Measurements from ENCODE around the gene DPF3. TPM values are rescaled to one million over a fixed set of nuclear protein-coding genes. Genes with fewer than 3 reads are reported as not detected.

DPF3 gene
- total RNA-seq, 1 donor from 2014 or later = 1.3 TPM

- H3K27me3 Mint-ChIP-seq (ENCODE audit: low read depth) = peaks cover 10% of the 10 kb centered on the region
- no peaks in the 10 kb centered on the region for H3K9me3 Mint-ChIP-seq
- no peak for DNase-seq (ENCODE audit: low read depth, low spot score)
- TF ChIP-seq, protein P1, sequence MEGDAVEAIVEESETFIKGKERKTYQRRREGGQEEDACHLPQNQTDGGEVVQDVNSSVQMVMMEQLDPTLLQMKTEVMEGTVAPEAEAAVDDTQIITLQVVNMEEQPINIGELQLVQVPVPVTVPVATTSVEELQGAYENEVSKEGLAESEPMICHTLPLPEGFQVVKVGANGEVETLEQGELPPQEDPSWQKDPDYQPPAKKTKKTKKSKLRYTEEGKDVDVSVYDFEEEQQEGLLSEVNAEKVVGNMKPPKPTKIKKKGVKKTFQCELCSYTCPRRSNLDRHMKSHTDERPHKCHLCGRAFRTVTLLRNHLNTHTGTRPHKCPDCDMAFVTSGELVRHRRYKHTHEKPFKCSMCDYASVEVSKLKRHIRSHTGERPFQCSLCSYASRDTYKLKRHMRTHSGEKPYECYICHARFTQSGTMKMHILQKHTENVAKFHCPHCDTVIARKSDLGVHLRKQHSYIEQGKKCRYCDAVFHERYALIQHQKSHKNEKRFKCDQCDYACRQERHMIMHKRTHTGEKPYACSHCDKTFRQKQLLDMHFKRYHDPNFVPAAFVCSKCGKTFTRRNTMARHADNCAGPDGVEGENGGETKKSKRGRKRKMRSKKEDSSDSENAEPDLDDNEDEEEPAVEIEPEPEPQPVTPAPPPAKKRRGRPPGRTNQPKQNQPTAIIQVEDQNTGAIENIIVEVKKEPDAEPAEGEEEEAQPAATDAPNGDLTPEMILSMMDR (conservative IDR thresholded peaks at IDR 0.05) = no peak
- no peak overlapping the region for H3K27ac Mint-ChIP-seq (ENCODE audit: unreplicated experiment)
- H3K4me3 Mint-ChIP-seq = no peak overlapping the region
- no peaks in the 10 kb centered on the region for H3K36me3 Mint-ChIP-seq (ENCODE audit: low read depth)
- peaks cover 23% of the 10 kb centered on the region for H3K4me1 Mint-ChIP-seq
Observed at GRCh38 chr14:72881543-72881942, 12.4 kb downstream of the DPF3 start.

- TF ChIP-seq, protein P1 (conservative IDR thresholded peaks at IDR 0.05) = no peak
- H3K36me3 Mint-ChIP-seq (ENCODE audit: low read depth) = no peaks in the 10 kb centered on the region
- no peak for DNase-seq (ENCODE audit: low read depth, low spot score)
- peaks cover 6% of the 10 kb centered on the region for H3K27me3 Mint-ChIP-seq (ENCODE audit: low read depth)
- no peaks in the 10 kb centered on the region for H3K9me3 Mint-ChIP-seq
- H3K4me3 Mint-ChIP-seq = no peak overlapping the region
- H3K4me1 Mint-ChIP-seq = peaks cover 25% of the 10 kb centered on the region
- H3K27ac Mint-ChIP-seq (ENCODE audit: unreplicated experiment) = no peak overlapping the region
Observed at GRCh38 chr14:72880820-72881219, 13.1 kb downstream of the DPF3 start.

- H3K27me3 Mint-ChIP-seq (ENCODE audit: low read depth) = peaks cover 6% of the 10 kb centered on the region
Observed at GRCh38 chr14:72880164-72880563, 13.7 kb downstream of the DPF3 start.

DNA sequence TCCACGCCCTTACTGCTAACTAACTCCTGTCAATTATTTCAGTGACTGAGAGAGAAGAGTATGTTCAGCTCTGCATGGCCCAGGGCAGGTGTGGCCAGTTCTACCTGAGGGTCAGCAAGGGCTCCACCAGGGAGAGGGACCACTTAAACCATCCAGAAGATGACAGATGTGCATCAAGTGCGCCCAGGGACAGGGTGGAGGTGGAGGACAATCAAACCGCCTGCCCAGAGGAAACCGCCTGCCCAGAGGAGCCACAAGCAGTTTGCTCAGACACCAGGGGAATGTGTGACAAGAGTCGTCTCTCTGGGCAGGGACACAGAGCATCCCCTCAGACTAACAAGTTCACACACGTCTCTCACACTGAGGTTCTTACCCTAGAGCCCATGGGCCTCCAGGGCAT lies 14.5 kb downstream of the DPF3 start:
- TF ChIP-seq, protein P1 (conservative IDR thresholded peaks at IDR 0.05) = no peak
- H3K36me3 Mint-ChIP-seq (ENCODE audit: low read depth) = no peaks in the 10 kb centered on the region
- H3K9me3 Mint-ChIP-seq = no peaks in the 10 kb centered on the region
- H3K27me3 Mint-ChIP-seq (ENCODE audit: low read depth) = peaks cover 6% of the 10 kb centered on the region
- no peak overlapping the region for H3K4me3 Mint-ChIP-seq
- H3K4me1 Mint-ChIP-seq = peaks cover 25% of the 10 kb centered on the region
- H3K27ac Mint-ChIP-seq (ENCODE audit: unreplicated experiment) = no peak overlapping the region
- DNase-seq (ENCODE audit: low read depth, low spot score) = no peak

More at GRCh38 chr14:72880164-72880563, 13.7 kb downstream of the DPF3 start:
- Mint-ChIP-seq H3K9me3 (no peaks in the 10 kb centered on the region), H3K4me1 (peaks cover 25% of the 10 kb centered on the region), H3K4me3 (no peak overlapping the region), H3K36me3 (ENCODE audit: low read depth) (no peaks in the 10 kb centered on the region), H3K27ac (ENCODE audit: unreplicated experiment) (no peak overlapping the region)
- no peak for DNase-seq (ENCODE audit: low read depth, low spot score)
- TF ChIP-seq, protein P1 (conservative IDR thresholded peaks at IDR 0.05) = no peak

- peaks cover 6% of the 10 kb centered on the region for H3K27me3 Mint-ChIP-seq (ENCODE audit: low read depth)
- TF ChIP-seq, protein P1 (conservative IDR thresholded peaks at IDR 0.05) = no peak
- H3K4me3 Mint-ChIP-seq = no peak overlapping the region
- H3K27ac Mint-ChIP-seq (ENCODE audit: unreplicated experiment) = no peak overlapping the region
- no peaks in the 10 kb centered on the region for H3K36me3 Mint-ChIP-seq (ENCODE audit: low read depth)
- H3K9me3 Mint-ChIP-seq = no peaks in the 10 kb centered on the region
- peaks cover 21% of the 10 kb centered on the region for H3K4me1 Mint-ChIP-seq
- no peak for DNase-seq (ENCODE audit: low read depth, low spot score)
Observed at GRCh38 chr14:72878746-72879145, 15.2 kb downstream of the DPF3 start.

- Mint-ChIP-seq H3K4me1 (peaks cover 15% of the 10 kb centered on the region), H3K4me3 (no peak overlapping the region), H3K27ac (ENCODE audit: unreplicated experiment) (peak overlapping the region; percentile 62), H3K36me3 (ENCODE audit: low read depth) (no peaks in the 10 kb centered on the region), H3K9me3 (no peaks in the 10 kb centered on the region), H3K27me3 (ENCODE audit: low read depth) (peaks cover 2% of the 10 kb centered on the region)
- TF ChIP-seq, protein P1 (conservative IDR thresholded peaks at IDR 0.05) = no peak
- DNase-seq (ENCODE audit: low read depth, low spot score) = no peak
Observed at GRCh38 chr14:72876710-72877063, 17.2 kb downstream of the DPF3 start.
